Osteoblast (primary cell): ENCODE results near the gene KCNQ1. TPM values are rescaled to one million over a fixed set of nuclear protein-coding genes. Genes with fewer than 3 reads are reported as not detected.

Experiments
- DNase-seq: peaks from one replicate; pipeline ENCODE4 v3.0.0; 2011; ENCODE audit warnings: low spot score, mixed read lengths; ENCODE audit not compliant: insufficient read length; ENCODE audit errors: missing footprints
- H2AFZ ChIP-seq: 2 replicates; pipeline ENCODE4 v1.6.0; 2011; ENCODE audit warnings: mild to moderate bottlenecking, low read length
- H3K27ac ChIP-seq: 2 replicates; pipeline ENCODE4 v1.5.1; 2011; ENCODE audit warnings: mild to moderate bottlenecking, low read depth, low read length, moderate library complexity
- H3K27me3 ChIP-seq: 2 replicates; pipeline ENCODE4 v1.6.0; 2012; ENCODE audit warnings: mild to moderate bottlenecking, control low read depth, inconsistent platforms, low read length, moderate library complexity; ENCODE audit not compliant: insufficient read depth
- H3K36me3 ChIP-seq: 2 replicates; pipeline ENCODE4 v1.5.1; 2011; ENCODE audit warnings: mild to moderate bottlenecking, low read length, control low read depth, moderate library complexity; ENCODE audit not compliant: insufficient read depth
- H3K4me1 ChIP-seq: 2 replicates; pipeline ENCODE4 v1.5.1; 2011; ENCODE audit warnings: mild to moderate bottlenecking, low read length, control low read depth, moderate library complexity; ENCODE audit not compliant: insufficient read depth
- H3K4me2 ChIP-seq: 2 replicates; pipeline ENCODE4 v1.6.0; 2011; ENCODE audit warnings: mild to moderate bottlenecking, low read length; ENCODE audit not compliant: insufficient read depth
- H3K4me3 ChIP-seq: fragments of 200-600 bp; sonication (generic); 3 replicates; pipeline ENCODE4 v1.5.1; 2012; ENCODE audit warnings: mild to moderate bottlenecking, low read length, inconsistent platforms; ENCODE audit not compliant: insufficient read depth
- H3K79me2 ChIP-seq: 2 replicates; pipeline ENCODE4 v1.6.0; 2012; ENCODE audit warnings: mild to moderate bottlenecking, low read length, control low read depth, inconsistent platforms; ENCODE audit not compliant: insufficient read depth
- H3K9me3 ChIP-seq: 2 replicates; pipeline ENCODE4 v1.5.1; 2011; ENCODE audit warnings: low read depth, low read length, control low read depth
- H4K20me1 ChIP-seq: 2 replicates; pipeline ENCODE4 v1.6.0; 2012; ENCODE audit warnings: mild to moderate bottlenecking, low read length, control low read depth; ENCODE audit not compliant: insufficient read depth
- total RNA-seq: library from RNA; depleted of rRNA; stranded (reverse); fragments of >200 nt; gene quantifications from 2 replicates; pipeline ENCODE4 v1.2.3, GENCODE V29; 2012
- TF ChIP-seq, protein P1 (sequence below): IDR thresholded peaks from 2 replicates; pipeline ENCODE4 v1.5.1; 2011; ENCODE audit warnings: mild to moderate bottlenecking, low read depth, low read length, moderate library complexity; ENCODE audit errors: extremely low read depth

Gene KCNQ1
- total RNA-seq, 1 donor: not detected

- TF ChIP-seq, protein P1, sequence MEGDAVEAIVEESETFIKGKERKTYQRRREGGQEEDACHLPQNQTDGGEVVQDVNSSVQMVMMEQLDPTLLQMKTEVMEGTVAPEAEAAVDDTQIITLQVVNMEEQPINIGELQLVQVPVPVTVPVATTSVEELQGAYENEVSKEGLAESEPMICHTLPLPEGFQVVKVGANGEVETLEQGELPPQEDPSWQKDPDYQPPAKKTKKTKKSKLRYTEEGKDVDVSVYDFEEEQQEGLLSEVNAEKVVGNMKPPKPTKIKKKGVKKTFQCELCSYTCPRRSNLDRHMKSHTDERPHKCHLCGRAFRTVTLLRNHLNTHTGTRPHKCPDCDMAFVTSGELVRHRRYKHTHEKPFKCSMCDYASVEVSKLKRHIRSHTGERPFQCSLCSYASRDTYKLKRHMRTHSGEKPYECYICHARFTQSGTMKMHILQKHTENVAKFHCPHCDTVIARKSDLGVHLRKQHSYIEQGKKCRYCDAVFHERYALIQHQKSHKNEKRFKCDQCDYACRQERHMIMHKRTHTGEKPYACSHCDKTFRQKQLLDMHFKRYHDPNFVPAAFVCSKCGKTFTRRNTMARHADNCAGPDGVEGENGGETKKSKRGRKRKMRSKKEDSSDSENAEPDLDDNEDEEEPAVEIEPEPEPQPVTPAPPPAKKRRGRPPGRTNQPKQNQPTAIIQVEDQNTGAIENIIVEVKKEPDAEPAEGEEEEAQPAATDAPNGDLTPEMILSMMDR: no peak
- no peaks in the 10 kb centered on the region for H3K36me3 ChIP-seq
- H3K9me3 ChIP-seq: no peaks in the 10 kb centered on the region
- H3K4me2 ChIP-seq: no peak overlapping the region
- H3K79me2 ChIP-seq: no peaks in the 10 kb centered on the region
- no peak for DNase-seq
- H3K4me3 ChIP-seq: no peak overlapping the region
- no peaks in the 10 kb centered on the region for H3K27me3 ChIP-seq
- no peak overlapping the region for H2AFZ ChIP-seq
- H3K4me1 ChIP-seq: no peaks in the 10 kb centered on the region
- H3K27ac ChIP-seq: no peak overlapping the region
- no peaks in the 10 kb centered on the region for H4K20me1 ChIP-seq
Observed at GRCh38 chr11:2412323-2412722, 32.5 kb upstream of the KCNQ1 start.

GRCh38 chr11:2413742-2414579 lies 30.8 kb upstream of the KCNQ1 start:
- Histone ChIP-seq H3K27ac (no peak overlapping the region), H3K4me1 (no peaks in the 10 kb centered on the region), H4K20me1 (no peaks in the 10 kb centered on the region), H3K4me2 (no peak overlapping the region), H3K4me3 (no peak overlapping the region), H3K27me3 (no peaks in the 10 kb centered on the region), H3K36me3 (no peaks in the 10 kb centered on the region), H3K9me3 (no peaks in the 10 kb centered on the region), H3K79me2 (no peaks in the 10 kb centered on the region), H2AFZ (no peak overlapping the region)
- no peak for DNase-seq
- TF ChIP-seq, protein P1: no peak

GRCh38 chr11:2414616-2415015 lies 30.2 kb upstream of the KCNQ1 start:
- H3K4me2 ChIP-seq: no peak overlapping the region
- no peaks in the 10 kb centered on the region for H3K9me3 ChIP-seq
- no peaks in the 10 kb centered on the region for H4K20me1 ChIP-seq
- H3K4me3 ChIP-seq: no peak overlapping the region
- no peaks in the 10 kb centered on the region for H3K36me3 ChIP-seq
- no peaks in the 10 kb centered on the region for H3K27me3 ChIP-seq
- no peaks in the 10 kb centered on the region for H3K4me1 ChIP-seq
- H2AFZ ChIP-seq: no peak overlapping the region
- TF ChIP-seq, protein P1: no peak
- DNase-seq: no peak
- no peak overlapping the region for H3K27ac ChIP-seq
- H3K79me2 ChIP-seq: no peaks in the 10 kb centered on the region

DNA sequence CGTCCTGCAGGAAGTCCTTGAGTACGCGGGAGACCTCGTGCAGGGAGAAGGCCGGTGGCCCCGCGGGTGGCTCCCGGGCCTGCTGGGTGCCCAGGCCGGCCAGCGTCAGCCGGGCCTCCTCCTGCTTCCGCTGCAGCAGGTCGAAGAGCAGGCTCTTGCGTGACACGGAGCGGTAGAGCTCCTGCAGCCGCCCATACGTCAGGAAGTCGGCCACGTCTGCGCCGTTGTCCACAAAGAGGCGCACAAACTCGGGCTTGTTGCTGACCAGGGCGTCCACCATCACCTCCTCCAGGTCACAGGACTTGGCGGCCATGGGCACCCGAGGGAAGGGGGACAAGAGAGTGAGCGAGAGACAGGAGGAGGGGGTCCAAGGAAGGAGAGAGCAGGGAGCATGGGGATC lies 29.6 kb upstream of the KCNQ1 start:
- Histone ChIP-seq H2AFZ (no peak overlapping the region), H4K20me1 (no peaks in the 10 kb centered on the region), H3K36me3 (no peaks in the 10 kb centered on the region), H3K27me3 (no peaks in the 10 kb centered on the region), H3K27ac (no peak overlapping the region), H3K79me2 (no peaks in the 10 kb centered on the region), H3K4me3 (no peak overlapping the region), H3K4me2 (no peak overlapping the region), H3K4me1 (no peaks in the 10 kb centered on the region), H3K9me3 (no peaks in the 10 kb centered on the region)
- DNase-seq: no peak
- TF ChIP-seq, protein P1: no peak
